Measurements from ENCODE around the gene MAN2B1. TPM values are rescaled to one million over a fixed set of nuclear protein-coding genes. Genes with fewer than 3 reads are reported as not detected.

Gene MAN2B1
- total RNA-seq, 1 experiment from 2014 or later: 84.4 TPM

DNA sequence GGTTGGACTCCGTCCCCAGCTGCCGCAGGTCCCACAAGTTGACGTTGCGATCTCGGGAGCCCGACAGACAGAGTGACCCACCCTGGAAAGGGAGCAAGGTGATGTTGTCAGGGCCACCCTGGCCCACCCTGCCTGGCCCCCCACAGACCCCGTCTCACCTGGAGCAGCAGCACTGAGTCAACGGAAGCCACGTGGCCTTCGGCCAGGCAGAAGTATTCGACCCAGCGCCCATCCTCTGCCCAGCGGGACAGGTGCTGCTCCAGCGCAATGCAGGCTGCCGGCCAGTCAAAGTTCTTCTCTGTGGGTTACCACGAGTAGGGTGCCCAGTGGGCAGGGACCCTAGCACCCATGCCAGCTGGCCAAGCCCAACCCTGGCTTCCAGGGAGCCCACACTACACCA, 28.1 kb upstream of the MAN2B1 start:
- H3K9me3 Mint-ChIP-seq (ENCODE audit: low read depth, unreplicated experiment): no peaks in the 10 kb centered on the region
- no TSS peak for BruUV-seq (replicated peaks)
- H3K27ac Mint-ChIP-seq (ENCODE audit: unreplicated experiment): no peak overlapping the region
- no peak overlapping the region for H3K4me3 Mint-ChIP-seq (ENCODE audit: low read depth, unreplicated experiment)
- peaks cover 28% of the 10 kb centered on the region for H3K36me3 Mint-ChIP-seq (ENCODE audit: insufficient read depth, unreplicated experiment)
- TF ChIP-seq CTCF (IDR thresholded peaks at IDR 0.05; ENCODE audit: unreplicated experiment): no peak
- H3K27me3 Mint-ChIP-seq (ENCODE audit: unreplicated experiment): no peaks in the 10 kb centered on the region
- CTCF ChIA-PET: no interaction called here
- H3K4me1 Mint-ChIP-seq (ENCODE audit: low read depth, unreplicated experiment): no peaks in the 10 kb centered on the region
- no peak for DNase-seq
- intact Hi-C loops (cut with micrococcal nuclease; ENCODE audit: unreplicated experiment): no loop called here

GRCh38 chr19:12692960-12693359, 26.4 kb upstream of the MAN2B1 start:
- Mint-ChIP-seq H3K4me3 (ENCODE audit: low read depth, unreplicated experiment) (no peak overlapping the region), H3K36me3 (ENCODE audit: insufficient read depth, unreplicated experiment) (peaks cover 30% of the 10 kb centered on the region), H3K4me1 (ENCODE audit: low read depth, unreplicated experiment) (no peaks in the 10 kb centered on the region), H3K27me3 (ENCODE audit: unreplicated experiment) (no peaks in the 10 kb centered on the region), H3K27ac (ENCODE audit: unreplicated experiment) (no peak overlapping the region), H3K9me3 (ENCODE audit: low read depth, unreplicated experiment) (no peaks in the 10 kb centered on the region)
- TSS peak; percentile 3 for BruUV-seq (replicated peaks)
- no peak for DNase-seq
- no peak for TF ChIP-seq CTCF (IDR thresholded peaks at IDR 0.05; ENCODE audit: unreplicated experiment)
- intact Hi-C loops (cut with micrococcal nuclease; ENCODE audit: unreplicated experiment): no loop called here
- CTCF ChIA-PET: no interaction called here

- H3K36me3 Mint-ChIP-seq (ENCODE audit: insufficient read depth, unreplicated experiment): peaks cover 17% of the 10 kb centered on the region
- intact Hi-C loops (cut with micrococcal nuclease; ENCODE audit: unreplicated experiment): no loop called here
- H3K27me3 Mint-ChIP-seq (ENCODE audit: unreplicated experiment): no peaks in the 10 kb centered on the region
- no peaks in the 10 kb centered on the region for H3K9me3 Mint-ChIP-seq (ENCODE audit: low read depth, unreplicated experiment)
- no TSS peak for BruUV-seq (replicated peaks)
- no peak for DNase-seq
- H3K4me3 Mint-ChIP-seq (ENCODE audit: low read depth, unreplicated experiment): no peak overlapping the region
- no peak overlapping the region for H3K27ac Mint-ChIP-seq (ENCODE audit: unreplicated experiment)
- no peaks in the 10 kb centered on the region for H3K4me1 Mint-ChIP-seq (ENCODE audit: low read depth, unreplicated experiment)
- no peak for TF ChIP-seq CTCF (IDR thresholded peaks at IDR 0.05; ENCODE audit: unreplicated experiment)
- CTCF ChIA-PET: no interaction called here
Measured at GRCh38 chr19:12689581-12690216, 23.2 kb upstream of the MAN2B1 start.

GRCh38 chr19:12689012-12689411, 22.5 kb upstream of the MAN2B1 start:
- intact Hi-C loops (cut with micrococcal nuclease; ENCODE audit: unreplicated experiment): no loop called here
- Mint-ChIP-seq H3K4me3 (ENCODE audit: low read depth, unreplicated experiment) (no peak overlapping the region), H3K9me3 (ENCODE audit: low read depth, unreplicated experiment) (no peaks in the 10 kb centered on the region), H3K27ac (ENCODE audit: unreplicated experiment) (no peak overlapping the region), H3K4me1 (ENCODE audit: low read depth, unreplicated experiment) (no peaks in the 10 kb centered on the region), H3K36me3 (ENCODE audit: insufficient read depth, unreplicated experiment) (peaks cover 14% of the 10 kb centered on the region), H3K27me3 (ENCODE audit: unreplicated experiment) (no peaks in the 10 kb centered on the region)
- TF ChIP-seq CTCF (IDR thresholded peaks at IDR 0.05; ENCODE audit: unreplicated experiment): no peak
- no TSS peak for BruUV-seq (replicated peaks)
- CTCF ChIA-PET: no interaction called here
- no peak for DNase-seq
